GM21447 (cell line): ENCODE results near the gene AKAP8L.
A peak's percentile ranks its signal among the peaks of the same experiment; 100 is the strongest.

Experiments
- ATAC-seq: cut with Tn5 transposase; IDR thresholded peaks from one replicate; pipeline ENCODE4 v1.9.1; 2021; ENCODE audit not compliant: unreplicated experiment

The AKAP8L gene

DNA sequence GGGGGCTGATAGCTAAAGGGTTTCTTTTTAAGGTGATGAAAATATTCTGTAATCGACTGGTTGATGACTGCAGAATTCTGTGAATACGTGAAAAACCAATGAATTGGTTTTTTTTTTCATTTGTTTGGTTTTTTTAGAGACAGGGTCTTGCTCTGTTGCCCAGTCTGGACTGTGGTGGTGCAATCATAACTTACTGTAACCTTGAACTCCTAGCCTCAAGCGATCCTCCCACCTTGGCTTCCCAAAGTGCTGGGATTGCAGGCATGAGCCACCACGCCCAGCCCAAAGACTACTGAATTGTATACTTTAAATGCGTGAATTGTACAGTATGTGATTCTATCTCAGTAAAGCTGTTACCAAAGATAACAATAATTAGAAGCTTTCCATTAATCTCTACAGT is 24.4 kb downstream of the AKAP8L start:
- ATAC-seq: no peak

DNA sequence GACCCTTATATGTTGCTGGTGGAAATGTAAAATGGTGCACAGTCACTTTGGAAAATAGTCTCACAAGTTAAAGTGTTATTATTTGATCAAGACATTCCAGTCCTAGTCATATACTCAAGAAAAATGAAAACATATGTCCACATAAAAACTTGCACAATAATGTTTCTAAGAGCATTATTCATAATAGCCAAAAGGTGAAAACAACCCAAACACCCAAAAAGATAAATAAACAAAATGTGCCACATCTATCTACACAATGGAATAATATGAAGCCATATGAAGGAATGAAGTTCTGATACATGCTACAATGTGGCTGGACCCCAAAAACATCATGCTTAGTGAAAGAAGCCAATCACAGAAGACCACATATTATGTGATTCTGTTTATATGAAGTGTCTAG is 24.8 kb downstream of the AKAP8L start:
- ATAC-seq: no peak

DNA sequence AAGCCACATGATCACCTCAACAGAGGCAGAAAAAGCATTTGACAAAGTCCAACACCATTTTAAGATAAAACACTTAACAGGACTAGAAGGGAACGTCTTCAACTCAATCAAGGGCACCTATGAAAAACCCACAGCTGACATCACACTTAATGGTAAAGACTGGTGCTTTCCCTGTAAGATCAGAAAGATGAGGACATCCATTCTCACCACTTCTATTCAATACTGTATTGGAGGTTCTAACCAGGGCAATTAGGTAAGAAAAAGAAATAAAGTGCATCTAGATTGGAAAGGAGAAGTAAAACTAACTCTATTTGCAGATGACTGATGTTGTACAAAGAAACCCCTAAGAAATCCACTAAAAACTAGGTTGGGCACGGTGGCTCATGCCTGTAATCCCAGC is 28.0 kb downstream of the AKAP8L start:
- ATAC-seq: no peak

DNA sequence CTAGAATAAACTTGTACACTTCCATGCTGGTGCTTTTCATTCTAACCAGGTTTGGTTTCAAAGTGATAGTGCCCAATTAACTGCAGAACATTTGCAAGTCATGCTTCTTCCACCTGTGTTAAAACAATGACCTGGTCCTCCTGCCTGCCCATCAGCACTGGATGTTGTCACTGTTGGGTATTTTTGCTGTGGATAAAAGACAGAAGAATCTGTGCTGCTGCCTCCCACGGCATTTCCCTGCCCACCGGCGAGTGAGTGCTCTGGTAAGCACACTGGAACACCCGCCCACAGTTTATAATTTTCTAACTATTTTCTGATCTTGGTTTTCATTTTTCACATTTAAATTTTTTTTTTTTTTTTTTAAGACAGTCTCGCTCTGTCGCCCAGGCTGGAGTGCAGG is 36.9 kb downstream of the AKAP8L start:
- no peak for ATAC-seq

DNA sequence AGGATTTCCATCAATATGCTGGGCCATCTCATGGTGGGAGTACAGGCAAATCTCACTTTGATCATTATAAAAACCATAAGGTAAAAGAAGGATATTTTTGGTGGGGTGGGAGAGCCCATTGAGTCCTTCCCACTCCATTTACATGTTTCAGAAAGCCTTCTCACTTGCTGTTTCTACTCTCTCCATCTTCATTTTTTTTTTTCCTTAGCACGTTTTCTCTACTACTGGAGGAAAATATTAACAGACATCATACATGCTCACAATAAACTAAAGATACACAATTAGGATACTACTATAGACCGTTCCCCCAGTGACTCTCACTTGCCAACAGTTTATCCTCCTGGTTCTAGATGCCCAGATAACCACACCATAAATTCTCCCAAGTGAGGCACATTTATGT is 37.4 kb downstream of the AKAP8L start:
- ATAC-seq: no peak

DNA sequence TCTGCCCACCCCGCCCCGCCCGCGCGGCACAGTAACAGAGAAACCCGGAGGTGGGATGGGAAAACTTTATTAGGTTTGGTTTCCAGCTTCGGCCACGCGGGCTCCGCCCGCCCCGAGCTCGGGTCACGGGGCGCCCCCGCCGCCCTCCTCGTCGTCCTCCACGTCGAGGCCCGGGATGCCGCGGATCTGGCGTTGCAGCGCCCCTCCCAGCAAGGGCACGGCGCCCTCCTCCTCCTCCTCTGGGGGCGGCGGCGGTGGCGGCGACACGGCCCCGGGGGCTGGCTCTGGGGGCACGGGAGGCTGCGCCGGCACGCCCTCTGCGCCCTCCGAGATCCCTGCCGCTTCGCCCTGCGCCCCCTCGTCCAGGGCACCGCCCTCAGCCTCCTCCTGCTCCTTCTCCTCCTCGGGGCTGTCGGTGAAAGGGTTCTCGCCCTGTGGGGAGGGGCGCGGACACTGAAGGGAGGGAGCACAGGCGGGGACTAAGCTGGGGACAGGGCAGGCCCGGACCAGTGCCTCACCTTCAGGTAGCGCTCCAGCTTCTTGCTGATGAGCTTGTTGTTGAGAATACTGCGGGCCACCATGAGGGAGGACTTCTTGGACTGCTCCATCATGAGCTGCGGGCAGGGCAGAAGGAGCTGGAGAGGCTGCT is 38.7 kb downstream of the AKAP8L start:
- ATAC-seq: peak; percentile 24

DNA sequence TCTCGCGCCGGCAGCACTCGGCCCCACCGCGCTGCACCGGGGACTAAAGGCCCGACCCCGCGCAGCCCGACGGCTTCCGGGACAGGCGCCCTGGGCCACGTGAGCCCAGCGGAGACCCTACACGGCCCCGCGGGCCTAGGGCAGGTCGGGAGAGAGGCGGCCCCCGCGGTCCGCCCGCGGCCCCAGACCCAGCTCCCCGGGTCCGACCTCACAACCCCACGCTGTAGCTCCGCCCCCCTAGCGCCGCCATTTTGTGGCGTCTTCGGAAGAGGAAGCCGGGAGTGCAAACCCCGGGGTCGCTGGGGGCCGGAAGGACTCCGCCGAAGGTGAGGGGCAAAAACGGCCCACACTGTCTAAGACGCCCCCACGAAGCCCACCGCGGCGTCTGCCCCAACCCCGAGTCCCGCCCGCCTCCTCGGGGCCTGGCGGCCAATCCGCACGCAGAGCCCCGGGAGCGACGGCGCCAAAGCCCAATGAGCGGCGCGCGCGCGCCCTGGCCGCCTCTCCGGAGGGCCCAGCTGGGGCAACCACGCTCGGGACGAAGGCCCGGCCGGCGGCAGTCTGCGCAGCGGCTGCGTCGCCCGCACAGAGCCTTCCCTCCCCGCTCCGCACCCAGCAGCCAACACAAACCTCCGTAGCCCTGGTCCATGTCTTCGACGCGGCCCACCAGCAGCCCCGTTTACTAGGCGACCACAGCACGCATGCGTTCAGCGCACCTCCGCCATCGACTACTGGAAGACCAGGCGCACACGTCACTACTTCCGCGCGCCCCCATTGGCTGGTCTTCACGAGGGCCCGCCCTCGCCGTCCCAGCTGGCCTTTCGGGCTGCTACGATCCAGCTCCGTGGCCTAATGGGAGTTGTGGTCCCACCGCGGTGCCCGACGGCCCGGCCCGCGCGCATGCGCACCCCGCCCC is 39.4 kb downstream of the AKAP8L start, which contains the start of gene AKAP8:
Gene AKAP8, minus strand, starts transcription at position 705 of the 916 bp plus-strand sequence. Its CDS starts 56 bp downstream, at position 649.
- ATAC-seq: peak; percentile 76

DNA sequence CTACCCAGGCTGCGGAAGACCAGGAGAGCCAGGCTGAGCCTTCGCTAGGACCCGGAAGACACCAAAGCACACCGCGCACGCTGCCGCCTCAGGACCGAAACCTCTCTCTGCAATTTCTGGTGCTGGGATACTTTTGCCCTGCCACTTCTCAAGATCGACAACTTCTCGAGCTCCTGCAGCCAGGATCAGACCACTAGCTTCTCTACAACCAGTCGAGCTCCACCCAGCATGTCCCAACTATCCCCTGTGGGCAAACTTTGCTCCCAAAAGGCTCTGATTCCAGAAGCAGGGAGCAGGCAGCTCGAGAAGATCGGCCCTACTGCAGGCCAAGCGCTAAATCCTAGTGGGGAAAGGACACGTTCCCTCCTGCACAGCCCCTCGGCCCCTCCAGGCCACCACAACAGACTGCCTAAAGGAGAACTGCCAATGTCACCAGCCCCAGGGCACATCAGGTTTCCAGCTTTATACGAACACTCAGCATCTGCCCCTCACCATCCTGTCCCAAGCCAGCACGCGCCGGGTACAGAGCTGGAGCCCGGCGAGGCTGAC is 40.2 kb downstream of the AKAP8L start:
- ATAC-seq: no peak

DNA sequence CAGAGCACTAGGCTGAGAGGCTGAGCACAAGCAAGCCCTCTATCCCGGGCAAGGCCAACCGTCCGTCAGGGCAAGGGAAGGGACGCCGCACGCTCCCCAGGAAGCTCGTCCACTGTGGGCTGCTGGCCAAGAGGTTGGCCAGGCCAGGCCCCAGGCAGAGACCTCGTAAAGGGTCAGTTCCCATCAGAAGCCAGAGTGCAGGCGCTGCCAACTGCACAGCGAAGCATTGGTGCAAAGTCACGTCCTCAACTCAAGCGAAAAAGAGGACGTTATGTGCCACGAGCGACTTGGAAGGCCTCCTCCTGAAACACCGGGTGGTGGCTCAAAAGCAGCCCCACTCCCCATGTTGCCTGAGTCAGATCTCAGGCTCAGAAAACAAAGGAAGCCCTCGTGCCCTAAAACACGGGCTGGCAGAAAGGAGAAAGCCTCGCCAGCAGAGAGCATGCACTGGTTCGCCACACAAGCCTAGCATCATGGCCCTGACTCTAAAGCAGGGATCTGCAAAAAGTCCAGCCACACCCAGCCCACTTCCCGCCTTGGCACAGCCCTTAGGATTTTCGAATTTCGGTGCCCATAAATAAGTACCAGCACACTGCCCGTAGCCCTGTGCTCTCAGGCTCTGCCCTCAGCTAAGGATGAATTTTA is 43.9 kb downstream of the AKAP8L start:
- ATAC-seq: no peak

DNA sequence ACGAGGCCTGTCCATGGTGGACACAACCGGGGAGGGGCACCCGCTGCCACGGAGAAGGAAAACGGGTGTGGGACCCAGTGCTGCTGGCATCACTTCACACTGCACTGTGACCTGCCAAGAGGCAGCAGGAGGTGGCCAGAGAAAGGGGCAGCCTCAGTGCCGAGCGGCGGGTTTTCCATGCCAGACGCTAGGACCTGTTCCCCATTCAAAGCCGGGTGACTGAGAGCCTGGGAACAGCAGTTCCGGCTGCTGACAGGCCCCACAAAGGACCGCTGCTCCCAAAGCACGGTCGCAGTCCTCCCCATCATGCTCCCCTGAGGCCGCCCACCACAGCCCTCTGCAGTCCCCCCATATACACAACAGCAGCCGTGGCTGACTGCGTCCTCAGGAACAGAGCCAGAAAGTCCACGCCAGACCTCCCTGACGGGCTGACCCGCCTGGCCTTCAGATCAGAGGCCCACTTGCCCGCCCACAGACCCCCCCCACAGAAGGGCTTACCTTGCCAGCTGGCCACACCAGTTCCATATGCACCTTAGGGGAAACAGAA is 44.6 kb downstream of the AKAP8L start:
- no peak for ATAC-seq

DNA sequence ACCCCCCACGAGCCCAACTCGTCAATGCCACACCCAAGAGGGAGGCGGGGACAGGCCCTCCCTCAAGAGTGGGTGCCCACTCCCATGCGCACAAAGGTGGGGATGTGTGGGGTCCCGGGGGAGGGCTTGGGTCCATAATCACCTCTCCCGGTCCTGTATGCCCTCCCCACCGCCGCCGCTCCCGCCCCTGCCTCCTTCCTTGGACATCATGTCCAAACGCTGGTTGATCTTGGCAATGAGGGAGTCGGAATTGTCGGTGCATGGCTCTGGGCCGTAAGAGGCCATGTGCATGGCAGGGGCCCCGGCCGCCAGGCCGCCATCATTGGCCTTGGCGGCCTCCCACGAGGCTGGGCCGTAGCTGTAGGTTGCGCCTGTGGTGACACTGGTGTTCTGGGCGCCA is 45.1 kb downstream of the AKAP8L start:
- no peak for ATAC-seq

DNA sequence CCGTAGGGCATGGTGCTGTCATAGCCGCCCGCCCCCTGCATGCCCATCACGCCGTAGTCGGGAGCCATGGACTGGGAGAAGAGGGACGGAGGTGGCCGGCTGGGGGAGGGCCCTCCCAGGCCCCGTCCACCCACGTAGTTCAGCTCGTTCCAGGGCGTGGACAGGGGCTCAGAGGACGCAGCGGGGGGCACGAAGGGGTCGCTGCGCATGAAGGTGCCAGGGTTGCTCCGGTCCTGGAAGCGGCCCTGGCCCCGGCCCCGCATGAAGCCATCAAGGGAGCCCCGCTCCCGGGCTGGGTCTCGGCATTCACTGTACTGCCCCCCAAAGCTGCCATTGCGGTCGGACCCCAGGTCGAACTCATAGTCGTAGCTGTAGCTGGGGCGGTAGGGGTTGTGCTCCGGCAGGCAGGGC is 45.9 kb downstream of the AKAP8L start:
- no peak for ATAC-seq

DNA sequence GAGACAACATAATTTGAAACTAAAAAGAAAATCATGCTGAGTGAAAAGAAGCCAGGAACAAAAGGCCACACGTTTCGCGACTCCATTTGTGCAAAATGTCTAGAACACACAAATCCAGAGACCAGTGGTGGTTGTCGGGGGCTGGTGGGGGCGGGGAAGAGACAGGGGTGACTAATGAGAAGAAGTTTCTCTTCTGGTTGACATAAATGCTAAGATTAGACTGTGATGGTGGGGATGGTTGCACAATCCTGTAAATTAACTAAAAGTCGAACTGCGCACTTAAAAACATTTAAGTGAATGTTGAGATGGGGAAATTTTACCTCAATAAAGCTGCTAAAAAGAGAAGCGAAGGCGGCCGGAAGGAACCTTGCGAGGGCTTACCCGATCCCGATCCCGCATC is 46.3 kb downstream of the AKAP8L start:
- no peak for ATAC-seq

DNA sequence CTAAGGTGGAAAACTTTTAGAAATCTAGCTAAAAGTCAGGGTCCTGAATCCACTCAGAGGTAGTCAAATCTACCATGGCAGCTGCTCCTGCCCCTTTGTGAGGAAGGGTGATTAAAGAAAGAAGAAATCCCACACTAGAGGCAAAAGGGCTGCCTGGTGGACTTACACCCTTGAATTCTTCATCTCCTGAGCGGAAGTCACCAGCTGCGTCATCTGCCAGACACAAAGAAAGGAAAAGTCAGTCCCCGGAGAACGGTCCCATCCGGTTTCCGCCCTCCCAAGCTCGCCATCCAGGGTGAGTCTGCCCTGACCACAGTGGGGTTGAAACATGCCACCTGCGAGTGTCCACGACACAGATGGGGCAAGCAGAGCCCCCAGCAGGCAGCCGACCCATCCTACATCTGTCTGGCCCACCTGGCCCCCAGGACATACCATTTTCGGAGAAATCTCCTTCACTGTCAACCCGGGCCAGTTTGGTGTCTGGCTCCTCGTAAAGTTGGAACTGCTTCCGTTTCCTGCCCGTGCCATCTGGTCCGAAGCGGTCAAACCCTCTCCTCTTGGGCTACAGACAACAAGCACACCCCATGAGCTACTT is 46.9 kb downstream of the AKAP8L start:
- no peak for ATAC-seq

DNA sequence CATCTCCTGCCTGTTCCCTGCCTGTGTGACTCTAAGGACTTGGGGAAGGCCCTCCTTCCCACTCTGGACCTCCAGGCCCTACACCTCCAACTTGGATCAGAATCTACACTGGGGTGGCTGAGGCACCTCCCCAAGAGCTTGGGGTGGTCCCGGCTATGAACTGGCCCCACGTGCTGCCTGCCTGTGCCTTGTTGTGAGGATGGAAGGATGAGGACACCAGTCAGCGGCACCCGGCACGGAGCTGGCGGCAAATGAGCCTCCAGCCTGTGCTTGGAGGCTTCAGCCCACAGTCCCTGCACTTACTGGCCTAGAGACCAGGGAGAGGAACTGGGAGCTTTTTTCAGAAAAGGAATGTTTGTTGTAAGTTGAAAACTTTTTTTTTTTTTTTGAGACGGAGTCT is 47.7 kb downstream of the AKAP8L start:
- ATAC-seq: no peak

DNA sequence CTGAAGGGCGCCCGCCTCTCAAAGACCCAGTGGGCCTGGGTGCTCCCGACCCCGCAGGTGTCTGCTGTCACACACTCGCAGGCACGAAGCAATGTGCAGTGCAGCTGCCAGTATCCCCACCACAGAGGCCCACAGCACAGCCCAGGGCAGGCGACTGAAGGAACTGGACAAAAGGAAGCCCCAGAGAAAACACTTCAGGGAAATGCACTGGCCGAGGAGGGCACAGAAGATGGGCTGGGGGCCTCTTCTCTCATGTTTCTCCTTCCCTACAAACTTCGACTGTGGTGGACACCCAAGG is 49.2 kb downstream of the AKAP8L start:
- no peak for ATAC-seq

DNA sequence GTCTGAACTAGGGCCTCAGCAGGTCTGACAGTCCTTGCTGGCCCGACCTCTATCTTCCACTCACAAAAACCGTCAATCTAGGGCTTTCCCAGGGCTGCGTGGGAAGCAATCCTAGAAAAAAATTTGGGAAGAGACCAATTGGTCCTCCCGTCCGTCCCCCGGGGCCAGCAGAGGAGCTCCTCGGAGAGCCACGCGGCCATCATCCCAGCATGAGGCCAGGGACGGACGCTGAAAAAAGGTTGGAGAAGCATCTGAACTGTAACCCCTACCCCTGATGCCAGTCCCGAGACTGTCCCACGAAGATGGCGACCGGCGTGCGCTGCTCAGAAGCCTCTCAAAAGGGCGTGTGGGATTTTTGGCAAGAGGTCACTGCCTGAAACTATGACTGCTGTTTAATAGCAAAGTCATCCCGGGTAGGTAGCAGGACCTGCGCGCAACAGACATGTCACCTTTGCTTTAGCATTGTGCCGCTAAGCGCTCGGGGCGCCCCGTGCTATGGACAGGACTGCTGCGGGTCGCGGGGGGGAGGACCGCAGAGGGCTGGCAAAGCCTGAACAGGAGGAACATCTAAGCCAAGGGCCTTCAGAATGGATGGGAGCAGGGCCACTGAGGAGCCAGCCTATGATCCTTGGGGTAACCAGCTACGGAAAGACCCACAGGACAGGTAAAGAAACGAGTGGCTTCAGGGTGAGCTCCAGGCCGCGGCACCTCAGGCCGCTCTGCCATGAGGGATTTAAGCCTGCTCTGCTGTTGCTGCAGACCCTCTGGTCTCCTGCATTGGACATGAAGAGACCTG is 49.8 kb downstream of the AKAP8L start:
- no peak for ATAC-seq

DNA sequence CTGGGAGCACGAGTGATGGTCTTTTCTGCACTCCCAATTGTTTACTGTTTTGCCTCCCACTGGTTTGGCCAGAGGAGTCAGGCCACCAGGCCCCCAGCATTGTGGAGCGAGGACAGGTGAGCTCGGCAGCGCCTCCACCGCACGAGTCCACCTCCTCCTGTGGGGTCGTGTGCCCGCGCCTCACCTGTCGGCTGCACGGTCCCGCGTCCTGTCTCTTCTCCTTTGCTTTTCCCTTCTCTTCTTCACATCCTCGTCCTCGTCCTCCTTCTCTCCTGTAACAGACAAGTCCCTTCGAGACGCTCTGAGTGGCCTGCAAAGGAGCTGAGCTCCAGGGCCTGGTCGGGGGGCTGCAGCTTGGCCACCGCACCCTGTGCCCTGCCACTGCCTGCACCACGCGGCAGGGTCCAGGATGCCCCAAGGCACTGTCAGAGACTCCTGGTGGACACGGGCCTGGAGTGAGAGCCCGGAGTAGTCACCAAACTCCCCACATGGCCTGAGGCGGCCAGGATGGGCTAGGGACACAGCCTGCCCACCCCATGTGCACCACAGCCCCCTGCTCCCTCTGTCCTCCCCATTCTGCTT is 50.6 kb downstream of the AKAP8L start:
- ATAC-seq: no peak

DNA sequence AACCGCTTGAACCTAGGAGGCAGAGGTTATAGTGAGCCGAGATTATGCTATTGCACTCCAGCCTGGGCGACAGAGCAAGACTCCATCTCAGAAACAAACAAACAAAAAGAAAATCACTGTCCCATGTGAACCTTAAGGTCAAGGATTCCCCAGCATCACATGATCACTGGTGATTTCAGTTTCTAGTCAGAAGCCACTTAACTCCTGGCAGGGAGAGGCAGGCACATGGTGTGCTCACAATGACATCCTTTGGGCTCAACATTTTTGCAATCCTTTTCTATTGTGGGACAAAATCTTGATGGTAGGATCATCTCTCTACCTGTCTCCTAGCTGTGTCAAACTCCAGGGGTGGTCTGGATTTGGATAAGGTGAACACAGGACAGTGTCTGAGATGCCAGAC is 51.3 kb downstream of the AKAP8L start:
- ATAC-seq: no peak

DNA sequence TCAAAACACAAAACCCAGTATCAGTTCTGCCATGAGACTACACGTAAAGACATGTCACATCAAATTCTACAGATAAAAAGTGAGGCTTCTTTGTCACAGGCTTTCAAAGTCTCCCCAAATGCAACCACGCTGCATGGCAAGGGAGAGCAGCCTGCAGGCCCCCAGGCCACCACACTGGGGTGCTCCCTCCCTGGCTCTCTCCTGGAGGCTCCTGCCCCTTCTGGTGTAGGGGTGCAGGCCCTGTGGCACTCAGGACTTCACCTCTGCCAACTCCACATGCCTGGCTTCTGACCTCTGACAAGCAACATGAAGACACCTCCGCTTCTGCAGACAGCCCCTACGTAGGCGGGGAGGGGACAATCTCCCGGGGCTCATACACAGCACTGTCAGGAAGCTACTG is 53.5 kb downstream of the AKAP8L start:
- no peak for ATAC-seq
